HEK293 (cell line): ENCODE results near the gene PLOD3.

Experiments
- BCL11A ChIP-seq: fragments of 450-650 bp; formaldehyde crosslinking; IDR thresholded peaks from 2 replicates; pipeline ENCODE4 v1.5.1; 2016; ENCODE audit warnings: low read depth, missing biosample characterization, missing genetic modification characterization
- BCL11B ChIP-seq: fragments of 450-650 bp; formaldehyde crosslinking; IDR thresholded peaks from 2 replicates; pipeline ENCODE4 v1.5.1; 2016; ENCODE audit warnings: low read depth, missing biosample characterization, missing genetic modification characterization
- GLIS2 ChIP-seq: fragments of 450-650 bp; formaldehyde crosslinking; IDR thresholded peaks from 2 replicates; pipeline ENCODE4 v1.5.1; 2016; ENCODE audit warnings: missing biosample characterization, missing genetic modification characterization
- KLF1 ChIP-seq: fragments of 450-650 bp; formaldehyde crosslinking; IDR thresholded peaks from 2 replicates; pipeline ENCODE4 v1.5.1; 2016; ENCODE audit warnings: missing biosample characterization, missing genetic modification characterization
- KLF7 ChIP-seq: fragments of 450-650 bp; formaldehyde crosslinking; IDR thresholded peaks from 2 replicates; pipeline ENCODE4 v1.5.1; 2016; ENCODE audit warnings: missing biosample characterization, missing genetic modification characterization, borderline replicate concordance
- KLF8 ChIP-seq: fragments of 450-650 bp; formaldehyde crosslinking; IDR thresholded peaks from 2 replicates; pipeline ENCODE4 v1.5.1; 2016; ENCODE audit warnings: missing biosample characterization, missing genetic modification characterization
- KLF9 ChIP-seq: fragments of 450-650 bp; formaldehyde crosslinking; IDR thresholded peaks from 2 replicates; pipeline ENCODE4 v1.5.1; 2016; ENCODE audit warnings: missing biosample characterization, missing genetic modification characterization, low read depth
- OVOL3 ChIP-seq: fragments of 450-650 bp; formaldehyde crosslinking; IDR thresholded peaks from 2 replicates; pipeline ENCODE4 v1.5.1; 2016; ENCODE audit warnings: missing biosample characterization, missing genetic modification characterization
- SP2 ChIP-seq: fragments of 450-650 bp; formaldehyde crosslinking; IDR thresholded peaks from 2 replicates; pipeline ENCODE4 v1.5.1; 2016; ENCODE audit warnings: missing biosample characterization, missing genetic modification characterization
- TRIM28 ChIP-seq: IDR thresholded peaks from 2 replicates; pipeline ENCODE4 v1.6.1; 2011; ENCODE audit warnings: low read length, control low read depth, borderline replicate concordance
- WT1 ChIP-seq: fragments of 450-650 bp; formaldehyde crosslinking; IDR thresholded peaks from 2 replicates; pipeline ENCODE4 v1.5.1; 2016; ENCODE audit warnings: missing biosample characterization, missing genetic modification characterization
- ZBTB20 ChIP-seq: fragments of 450-650 bp; formaldehyde crosslinking; IDR thresholded peaks from 2 replicates; pipeline ENCODE4 v1.5.1; 2016; ENCODE audit warnings: missing biosample characterization, missing genetic modification characterization
- ZBTB49 ChIP-seq: fragments of 450-650 bp; formaldehyde crosslinking; IDR thresholded peaks from 2 replicates; pipeline ENCODE4 v1.5.1; 2016; ENCODE audit warnings: missing biosample characterization, missing genetic modification characterization, low read depth
- ZFP3 ChIP-seq: fragments of 450-650 bp; formaldehyde crosslinking; IDR thresholded peaks from 2 replicates; pipeline ENCODE4 v1.5.1; 2016; ENCODE audit warnings: low read depth, missing biosample characterization, missing genetic modification characterization
- ZNF132 ChIP-seq: fragments of 450-650 bp; formaldehyde crosslinking; IDR thresholded peaks from 2 replicates; pipeline ENCODE4 v1.5.1; 2017; ENCODE audit warnings: missing biosample characterization, missing genetic modification characterization, borderline replicate concordance
- ZNF248 ChIP-seq: fragments of 450-650 bp; formaldehyde crosslinking; IDR thresholded peaks from 2 replicates; pipeline ENCODE4 v1.5.1; 2017; ENCODE audit warnings: missing biosample characterization, missing genetic modification characterization
- ZNF473 ChIP-seq: fragments of 450-650 bp; formaldehyde crosslinking; IDR thresholded peaks from 2 replicates; pipeline ENCODE4 v1.5.1; 2017; ENCODE audit warnings: missing biosample characterization, missing genetic modification characterization
- ZNF585B ChIP-seq: fragments of 450-650 bp; formaldehyde crosslinking; IDR thresholded peaks from 2 replicates; pipeline ENCODE4 v1.5.1; 2016; ENCODE audit warnings: missing biosample characterization, missing genetic modification characterization
- ZNF596 ChIP-seq: fragments of 450-650 bp; IDR thresholded peaks from 2 replicates; pipeline ENCODE4 v1.5.0; 2018; ENCODE audit warnings: missing biosample characterization, mild to moderate bottlenecking, missing genetic modification characterization, moderate library complexity
- ZNF777 ChIP-seq: fragments of 450-650 bp; formaldehyde crosslinking; IDR thresholded peaks from 2 replicates; pipeline ENCODE4 v1.5.1; 2017; ENCODE audit warnings: missing biosample characterization, missing genetic modification characterization, borderline replicate concordance
- ZNF785 ChIP-seq: fragments of 450-650 bp; formaldehyde crosslinking; IDR thresholded peaks from 2 replicates; pipeline ENCODE4 v1.5.1; 2016; ENCODE audit warnings: missing biosample characterization, missing genetic modification characterization
- ZNF837 ChIP-seq: fragments of 450-650 bp; formaldehyde crosslinking; IDR thresholded peaks from 2 replicates; pipeline ENCODE4 v1.5.1; 2016; ENCODE audit warnings: missing biosample characterization, missing genetic modification characterization
- TF ChIP-seq, protein P1 (sequence below): fragments of 450-650 bp; IDR thresholded peaks from 2 replicates; pipeline ENCODE4 v1.5.1; 2018; ENCODE audit warnings: missing biosample characterization, mild to moderate bottlenecking, missing genetic modification characterization
- TF ChIP-seq, protein P2 (sequence below): fragments of 450-650 bp; formaldehyde crosslinking; IDR thresholded peaks from 2 replicates; pipeline ENCODE4 v1.5.1; 2017; ENCODE audit warnings: missing biosample characterization, missing genetic modification characterization
- TF ChIP-seq, protein P3 (sequence below): fragments of 450-650 bp; formaldehyde crosslinking; IDR thresholded peaks from 2 replicates; pipeline ENCODE4 v1.5.1; 2016; ENCODE audit warnings: missing biosample characterization, missing genetic modification characterization

The PLOD3 gene

GRCh38 chr7:101241443-101242349, 24.3 kb upstream of the PLOD3 start (continued):
- TF ChIP-seq ZBTB49, result no peak
- TF ChIP-seq ZNF248 (tag by site-specific recombination), result no peak
- no peak for TF ChIP-seq KLF7
- TF ChIP-seq, protein P1, sequence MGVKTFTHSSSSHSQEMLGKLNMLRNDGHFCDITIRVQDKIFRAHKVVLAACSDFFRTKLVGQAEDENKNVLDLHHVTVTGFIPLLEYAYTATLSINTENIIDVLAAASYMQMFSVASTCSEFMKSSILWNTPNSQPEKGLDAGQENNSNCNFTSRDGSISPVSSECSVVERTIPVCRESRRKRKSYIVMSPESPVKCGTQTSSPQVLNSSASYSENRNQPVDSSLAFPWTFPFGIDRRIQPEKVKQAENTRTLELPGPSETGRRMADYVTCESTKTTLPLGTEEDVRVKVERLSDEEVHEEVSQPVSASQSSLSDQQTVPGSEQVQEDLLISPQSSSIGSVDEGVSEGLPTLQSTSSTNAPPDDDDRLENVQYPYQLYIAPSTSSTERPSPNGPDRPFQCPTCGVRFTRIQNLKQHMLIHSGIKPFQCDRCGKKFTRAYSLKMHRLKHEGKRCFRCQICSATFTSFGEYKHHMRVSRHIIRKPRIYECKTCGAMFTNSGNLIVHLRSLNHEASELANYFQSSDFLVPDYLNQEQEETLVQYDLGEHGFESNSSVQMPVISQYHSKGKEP (tag by site-specific recombination), result peak; percentile 89
- TF ChIP-seq TRIM28, result no peak
- no peak for TF ChIP-seq KLF1
- TF ChIP-seq, protein P2, sequence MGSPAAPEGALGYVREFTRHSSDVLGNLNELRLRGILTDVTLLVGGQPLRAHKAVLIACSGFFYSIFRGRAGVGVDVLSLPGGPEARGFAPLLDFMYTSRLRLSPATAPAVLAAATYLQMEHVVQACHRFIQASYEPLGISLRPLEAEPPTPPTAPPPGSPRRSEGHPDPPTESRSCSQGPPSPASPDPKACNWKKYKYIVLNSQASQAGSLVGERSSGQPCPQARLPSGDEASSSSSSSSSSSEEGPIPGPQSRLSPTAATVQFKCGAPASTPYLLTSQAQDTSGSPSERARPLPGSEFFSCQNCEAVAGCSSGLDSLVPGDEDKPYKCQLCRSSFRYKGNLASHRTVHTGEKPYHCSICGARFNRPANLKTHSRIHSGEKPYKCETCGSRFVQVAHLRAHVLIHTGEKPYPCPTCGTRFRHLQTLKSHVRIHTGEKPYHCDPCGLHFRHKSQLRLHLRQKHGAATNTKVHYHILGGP (tag by site-specific recombination), result no peak
- no peak for TF ChIP-seq GLIS2
- TF ChIP-seq ZNF585B (tag by site-specific recombination), result no peak
- TF ChIP-seq KLF9 (tag by site-specific recombination), result no peak
- TF ChIP-seq ZNF777, result no peak
- 0 out of 2 replicates have a peak, but pooled peaks have one; percentile 49 for TF ChIP-seq WT1 (tag by site-specific recombination)
- no peak for TF ChIP-seq ZNF473 (tag by site-specific recombination)
- no peak for TF ChIP-seq ZFP3 (tag by site-specific recombination)
- no peak for TF ChIP-seq ZNF785 (tag by site-specific recombination)
- no peak for TF ChIP-seq ZNF837 (tag by site-specific recombination)
- TF ChIP-seq KLF8 (tag by site-specific recombination), result no peak
- TF ChIP-seq SP2 (tag by site-specific recombination), result no peak
- no peak for TF ChIP-seq OVOL3
- TF ChIP-seq ZNF596 (tag by site-specific recombination), result no peak
- TF ChIP-seq BCL11B (tag by site-specific recombination), result no peak
- TF ChIP-seq, protein P3, sequence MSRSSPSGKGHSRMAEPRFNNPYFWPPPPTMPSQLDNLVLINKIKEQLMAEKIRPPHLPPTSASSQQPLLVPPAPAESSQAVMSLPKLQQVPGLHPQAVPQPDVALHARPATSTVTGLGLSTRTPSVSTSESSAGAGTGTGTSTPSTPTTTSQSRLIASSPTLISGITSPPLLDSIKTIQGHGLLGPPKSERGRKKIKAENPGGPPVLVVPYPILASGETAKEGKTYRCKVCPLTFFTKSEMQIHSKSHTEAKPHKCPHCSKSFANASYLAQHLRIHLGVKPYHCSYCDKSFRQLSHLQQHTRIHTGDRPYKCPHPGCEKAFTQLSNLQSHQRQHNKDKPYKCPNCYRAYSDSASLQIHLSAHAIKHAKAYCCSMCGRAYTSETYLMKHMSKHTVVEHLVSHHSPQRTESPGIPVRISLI (tag by site-specific recombination), result 0 out of 2 replicates have a peak, but pooled peaks have one; percentile 66
- no peak for TF ChIP-seq ZNF132 (tag by site-specific recombination)
- TF ChIP-seq BCL11A (tag by site-specific recombination), result no peak
- TF ChIP-seq ZBTB20 (tag by site-specific recombination), result no peak
